ENCODE measurements around the gene PTPRJ. TPM values are rescaled to one million over a fixed set of nuclear protein-coding genes. Genes with fewer than 3 reads are reported as not detected.
A peak's percentile ranks its signal among the peaks of the same experiment; 100 is the strongest.
"Not testable (repeated sequence)": the region's sequence is repeated elsewhere in the genome, so short reads cannot be mapped to it uniquely, and the experiment has no call there.

The PTPRJ gene
- total and polyA plus RNA-seq, 4 donors, result 4.1 to 24.7 (median 14.6) TPM

DNA sequence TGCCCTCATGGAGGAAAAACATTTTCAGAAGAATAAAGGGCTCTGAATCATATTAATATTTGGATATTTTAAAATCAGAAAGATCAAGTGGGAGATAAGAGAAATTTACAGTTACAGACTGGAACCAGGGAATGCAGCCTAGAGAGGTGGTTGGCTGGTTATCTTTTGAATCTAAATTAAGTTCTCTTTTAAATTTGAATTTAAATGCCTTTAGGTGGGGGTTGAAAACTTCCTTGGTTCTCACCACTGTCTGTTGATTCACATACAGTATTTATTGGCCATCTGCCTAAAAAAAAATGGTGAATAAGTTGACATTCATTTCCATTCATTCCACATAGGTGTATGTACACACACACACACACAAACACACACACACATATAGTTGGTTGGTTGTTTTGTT is 35.7 kb upstream of the PTPRJ start (continued):
- TF ChIP-seq REST (IDR thresholded peaks at IDR 0.05) (no peak), EGR1 (IDR thresholded peaks at IDR 0.05; ENCODE audit: low read depth in 2 of 2) (no peak), ATF3 (IDR thresholded peaks at IDR 0.05) (no peak), TAF1 (conservative IDR thresholded peaks at IDR 0.05) (no peak)

GRCh38 chr11:47946682-47947559 is 33.4 kb upstream of the PTPRJ start:
- no peak overlapping the region for H3K9ac ChIP-seq (ENCODE audit: low read depth in 1 of 2, low read length in 2 of 2)
- WGBS, result 42% methylated on average over 10 of the region's 10 CpGs

DNA sequence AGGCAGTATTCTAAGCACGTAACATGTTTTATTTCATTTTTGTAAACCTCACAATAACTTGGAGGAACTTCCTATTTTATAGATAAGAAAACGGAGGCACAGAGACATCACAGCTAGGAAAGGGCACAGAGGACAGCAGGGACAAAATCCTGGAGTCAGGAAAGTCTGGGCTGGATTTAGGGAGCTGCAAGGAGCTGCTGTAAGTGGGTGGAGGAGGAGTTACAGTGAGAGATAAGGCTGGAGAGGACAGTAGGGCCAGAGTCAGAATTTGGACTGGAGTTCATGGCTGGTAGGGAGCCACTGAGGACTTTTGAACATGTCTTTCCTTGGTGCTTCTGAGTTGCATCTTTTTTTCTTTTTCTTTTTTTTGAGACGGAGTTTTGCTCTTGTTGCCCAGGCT is 32.2 kb upstream of the PTPRJ start:
- H3K9me3 ChIP-seq (ENCODE audit: control insufficient read depth in 4 of 4, low read length in 3 of 4), result no peaks in the 10 kb centered on the region
- peaks cover 0 to 7% (median 2%) of the 10 kb centered on the region in 4 donors for H3K4me1 ChIP-seq (ENCODE audit: control insufficient read depth in 4 of 4, insufficient read depth in 4 of 4, low read length in 3 of 4)
- no peaks in the 10 kb centered on the region for H3K27me3 ChIP-seq (ENCODE audit: control insufficient read depth in 4 of 4, insufficient read depth in 4 of 4, low read length in 3 of 4)
- 67% methylated on average over 3 of the region's 3 CpGs for WGBS
- DNase-seq (ENCODE audit: low spot score), result no peak
- H3K4me3 ChIP-seq (ENCODE audit: low read depth in 1 of 3, low read length in 3 of 3), result no peak overlapping the region
- no peak overlapping the region for H3K27ac ChIP-seq (ENCODE audit: low read depth in 1 of 2, low read length in 2 of 2)
- H3K36me3 ChIP-seq (ENCODE audit: control insufficient read depth in 4 of 4, insufficient read depth in 3 of 4, low read depth in 1 of 4, low read length in 3 of 4), result no peaks in the 10 kb centered on the region
- no peak overlapping the region for H3K9ac ChIP-seq (ENCODE audit: low read depth in 1 of 2, low read length in 2 of 2)
- no peak for TF ChIP-seq EGR1 (IDR thresholded peaks at IDR 0.05; ENCODE audit: low read depth in 2 of 2)
- no peak for TF ChIP-seq FOXA2 (IDR thresholded peaks at IDR 0.05)
- TF ChIP-seq ATF3 (IDR thresholded peaks at IDR 0.05), result no peak
- TF ChIP-seq FOXA1 (IDR thresholded peaks at IDR 0.05), result no peak
- TF ChIP-seq RXRA (IDR thresholded peaks at IDR 0.05), result no peak

More at GRCh38 chr11:47946682-47947559, 33.4 kb upstream of the PTPRJ start:
- Histone ChIP-seq H3K4me1 (ENCODE audit: control insufficient read depth in 4 of 4, insufficient read depth in 4 of 4, low read length in 3 of 4) (peaks cover 3 to 14% (median 8%) of the 10 kb centered on the region in 4 donors), H3K4me3 (ENCODE audit: low read depth in 1 of 3, low read length in 3 of 3) (no peak overlapping the region), H3K36me3 (ENCODE audit: control insufficient read depth in 4 of 4, insufficient read depth in 3 of 4, low read depth in 1 of 4, low read length in 3 of 4) (no peaks in the 10 kb centered on the region), H3K27me3 (ENCODE audit: control insufficient read depth in 4 of 4, insufficient read depth in 4 of 4, low read length in 3 of 4) (no peaks in the 10 kb centered on the region), H3K9me3 (ENCODE audit: control insufficient read depth in 4 of 4, low read length in 3 of 4) (no peaks in the 10 kb centered on the region), H3K27ac (ENCODE audit: low read depth in 1 of 2, low read length in 2 of 2) (no peak overlapping the region)
- TF ChIP-seq SP1 (IDR thresholded peaks at IDR 0.05), result no peak
- TF ChIP-seq JUND (IDR thresholded peaks at IDR 0.05), result peak; percentile 32 to 56
- TF ChIP-seq RAD21 (IDR thresholded peaks at IDR 0.05), result peak in 1 of 2 donors; percentile 6
- TF ChIP-seq CTCF (IDR thresholded peaks at IDR 0.05; ENCODE audit: low read depth, low read length, missing input control), result no peak
- peak in 1 of 2 donors; percentile 8 for TF ChIP-seq RXRA (IDR thresholded peaks at IDR 0.05)
- TF ChIP-seq HNF4A (conservative IDR thresholded peaks at IDR 0.05), result peak in 1 of 2 donors; percentile 24
- peak; percentile 13 for TF ChIP-seq ATF3 (IDR thresholded peaks at IDR 0.05)
- DNase-seq (ENCODE audit: low spot score), result no peak

- H3K27me3 ChIP-seq (ENCODE audit: control insufficient read depth in 4 of 4, insufficient read depth in 4 of 4, low read length in 3 of 4); H3K9me3 ChIP-seq (ENCODE audit: control insufficient read depth in 4 of 4, low read length in 3 of 4); H3K27ac ChIP-seq (ENCODE audit: low read depth in 1 of 2, low read length in 2 of 2); H3K9ac ChIP-seq (ENCODE audit: low read depth in 1 of 2, low read length in 2 of 2); H3K4me3 ChIP-seq (ENCODE audit: low read depth in 1 of 3, low read length in 3 of 3); DNase-seq (ENCODE audit: low spot score); H3K4me1 ChIP-seq (ENCODE audit: control insufficient read depth in 4 of 4, insufficient read depth in 4 of 4, low read length in 3 of 4); H3K36me3 ChIP-seq (ENCODE audit: control insufficient read depth in 4 of 4, insufficient read depth in 3 of 4, low read depth in 1 of 4, low read length in 3 of 4): not testable (repeated sequence)
- 86% methylated on average over 9 of the region's 9 CpGs for WGBS
Measured at GRCh38 chr11:47949001-47949675, 31.2 kb upstream of the PTPRJ start.

Data from liver (tissue), 9 donors.